H1 (cell line): ENCODE results near the gene GSK3B. TPM values are rescaled to one million over a fixed set of nuclear protein-coding genes. Genes with fewer than 3 reads are reported as not detected.

Experiments used
- CTCF ChIA-PET: fragments of 300-600 bp; sonication (Branson Sonifier 250); formaldehyde crosslinking; loops from one replicate; lab custom pipeline; 2021; ENCODE audit not compliant: partially characterized antibody; lab: Charles Lee
- POLR2A ChIA-PET: fragments of 300-600 bp; sonication (Branson Sonifier 250); formaldehyde crosslinking; loops from one replicate; lab custom pipeline; 2021; ENCODE audit warnings: inconsistent platforms; ENCODE audit not compliant: partially characterized antibody; lab: Charles Lee
- DNase-seq, 2 experiments: peaks; one replicate each; pipeline versions ENCODE4 v3.0.0 to v3.0.0-alpha.2; 2010 to 2022; ENCODE audit warnings: low spot score in 2 of 2, low read depth in 1 of 2, mixed read lengths in 1 of 2
- FAIRE-seq: peaks from 2 replicates; lab custom pipeline; 2011; peaks lifted over from hg19 to GRCh38; lab: Jason Lieb, UNC
- H2AFZ ChIP-seq: 2 replicates; pipeline ENCODE4 v1.8.1; 2012; ENCODE audit warnings: low read length, inconsistent platforms
- H2AK5ac ChIP-seq: 2 replicates; pipeline ENCODE4 v1.6.1; 2013; ENCODE audit warnings: low read depth, low read length
- H2BK120ac ChIP-seq: replicated peaks from 2 replicates; pipeline ENCODE3; 2013; ENCODE audit warnings: low read depth, low read length, inconsistent platforms
- H2BK12ac ChIP-seq: 2 replicates; pipeline ENCODE4 v1.6.1; 2013; ENCODE audit warnings: low read depth, low read length
- H2BK15ac ChIP-seq: 2 replicates; pipeline ENCODE4 v1.6.1; 2013; ENCODE audit warnings: low read length
- H2BK20ac ChIP-seq: 2 replicates; pipeline ENCODE4 v1.6.1; 2013; ENCODE audit warnings: low read length
- H2BK5ac ChIP-seq: 2 replicates; pipeline ENCODE4 v1.6.1; 2013; ENCODE audit warnings: low read depth, low read length
- H3K14ac ChIP-seq: 2 replicates; pipeline ENCODE4 v1.6.1; 2013; ENCODE audit warnings: inconsistent platforms; ENCODE audit not compliant: insufficient read length
- H3K18ac ChIP-seq: 2 replicates; pipeline ENCODE4 v1.6.1; 2013; ENCODE audit warnings: low read length; ENCODE audit errors: extremely low read depth
- H3K23ac ChIP-seq: 2 replicates; pipeline ENCODE4 v1.6.1; 2013; ENCODE audit warnings: inconsistent platforms; ENCODE audit not compliant: insufficient read length
- H3K23me2 ChIP-seq: 2 replicates; pipeline ENCODE4 v1.6.1; 2013; ENCODE audit warnings: low read depth, low read length
- H3K27ac ChIP-seq: 2 replicates; pipeline ENCODE4 v1.6.1; 2011; ENCODE audit warnings: low read depth, low read length, inconsistent platforms
- H3K27me3 ChIP-seq, 4 experiments: replicated peaks in 1 of 4; 1 replicate in 1 of 4; 2 replicates in 3 of 4; pipeline versions ENCODE4 v1.6.1 to v1.8.1; 2011 to 2013; ENCODE audit warnings: low read length in 3 of 4, mild to moderate bottlenecking in 3 of 4, inconsistent platforms in 2 of 4, mixed read lengths in 2 of 4, moderate library complexity in 1 of 4; ENCODE audit not compliant: control insufficient read depth in 3 of 4, insufficient read depth in 3 of 4; ENCODE audit errors: extremely low read depth in 1 of 4
- H3K36me3 ChIP-seq, 4 experiments: 2 replicates each; pipeline versions ENCODE4 v1.6.1 to v1.8.1; 2011 to 2013; ENCODE audit warnings: mild to moderate bottlenecking in 4 of 4, low read length in 3 of 4, moderate library complexity in 2 of 4, control low read depth in 1 of 4, inconsistent platforms in 1 of 4; ENCODE audit not compliant: insufficient read depth in 4 of 4, control insufficient read depth in 2 of 4
- H3K4ac ChIP-seq: replicated peaks from 2 replicates; pipeline ENCODE3; 2013; ENCODE audit warnings: low read length, low read depth, mixed read lengths, inconsistent platforms; ENCODE audit not compliant: insufficient read length
- H3K4me1 ChIP-seq, 4 experiments: replicated peaks in 1 of 4; 1 replicate in 1 of 4; 2 replicates in 3 of 4; pipeline versions ENCODE4 v1.6.1 to v1.8.1; 2011 to 2013; ENCODE audit warnings: low read length in 3 of 4, inconsistent platforms in 2 of 4, mixed read lengths in 1 of 4; ENCODE audit not compliant: insufficient read depth in 4 of 4, control insufficient read depth in 3 of 4
- H3K4me2 ChIP-seq, 2 experiments: 2 replicates each; pipeline versions ENCODE4 v1.6.1 to v1.8.1; 2011 to 2013; ENCODE audit warnings: low read depth in 2 of 2, low read length in 2 of 2, control low read depth in 1 of 2, inconsistent platforms in 1 of 2, mild to moderate bottlenecking in 1 of 2; ENCODE audit not compliant: insufficient read depth in 1 of 2
- H3K4me3 ChIP-seq, 4 experiments: fragments of 200-600, 300-600 bp in 1 of 4; sonication (generic), shearing (Covaris generic), sonication (Bioruptor Twin) in 1 of 4; 2 replicates each; pipeline versions ENCODE4 v1.5.1 to v1.8.1; 2011 to 2016; ENCODE audit warnings: low read length in 4 of 4, low read depth in 3 of 4, control low read depth in 2 of 4, inconsistent platforms in 2 of 4, mild to moderate bottlenecking in 2 of 4, mixed read lengths in 1 of 4, moderate library complexity in 1 of 4; ENCODE audit not compliant: insufficient read depth in 2 of 4; ENCODE audit errors: extremely low read depth in 1 of 4
- H3K56ac ChIP-seq: replicated peaks from 2 replicates; pipeline ENCODE3; 2013; ENCODE audit warnings: low read depth, mild to moderate bottlenecking, mixed read lengths, low read length, inconsistent platforms; ENCODE audit not compliant: insufficient read length
- H3K79me1 ChIP-seq: 2 replicates; pipeline ENCODE4 v1.6.1; 2013; ENCODE audit warnings: low read depth, low read length, control low read depth
- H3K79me2 ChIP-seq, 2 experiments: 2 replicates each; pipeline versions ENCODE4 v1.6.1 to v1.8.1; 2012 to 2013; ENCODE audit warnings: low read length in 2 of 2, mild to moderate bottlenecking in 2 of 2, inconsistent platforms in 1 of 2; ENCODE audit not compliant: insufficient read depth in 2 of 2, control insufficient read depth in 1 of 2
- H3K9ac ChIP-seq, 4 experiments: replicated peaks in 1 of 4; 1 replicate in 1 of 4; 2 replicates in 3 of 4; pipeline versions ENCODE4 v1.6.1 to v1.8.1; 2011 to 2013; ENCODE audit warnings: low read depth in 3 of 4, low read length in 3 of 4, control low read depth in 2 of 4, mild to moderate bottlenecking in 2 of 4, moderate library complexity in 2 of 4, inconsistent platforms in 1 of 4; ENCODE audit errors: extremely low read depth in 1 of 4
- H3K9me3 ChIP-seq, 2 experiments: 2 replicates each; pipeline versions ENCODE4 v1.6.1 to v1.8.1; 2012 to 2013; ENCODE audit warnings: mild to moderate bottlenecking in 2 of 2, moderate library complexity in 2 of 2, control low read depth in 1 of 2, inconsistent platforms in 1 of 2, low read depth in 1 of 2, low read length in 1 of 2, mixed read lengths in 1 of 2; ENCODE audit not compliant: insufficient read depth in 2 of 2
- H4K20me1 ChIP-seq, 2 experiments: replicated peaks in 1 of 2; 2 replicates each; pipeline versions ENCODE3 to v1.8.1; 2011 to 2013; ENCODE audit warnings: inconsistent platforms in 2 of 2, low read length in 2 of 2, mild to moderate bottlenecking in 1 of 2; ENCODE audit not compliant: insufficient read depth in 2 of 2, control insufficient read depth in 1 of 2
- H4K5ac ChIP-seq: 2 replicates; pipeline ENCODE4 v1.6.1; 2013; ENCODE audit warnings: low read length, low read depth, mixed read lengths, inconsistent platforms; ENCODE audit not compliant: insufficient read length
- H4K8ac ChIP-seq: 2 replicates; pipeline ENCODE4 v1.8.0; 2013; ENCODE audit warnings: mild to moderate bottlenecking, moderate library complexity, low read length, inconsistent platforms; ENCODE audit not compliant: insufficient read depth; ENCODE audit errors: extremely low read depth
- H4K91ac ChIP-seq: replicated peaks from 2 replicates; pipeline ENCODE3; 2013; ENCODE audit warnings: low read length, mixed read lengths, inconsistent platforms; ENCODE audit not compliant: insufficient read length
- HDAC2 ChIP-seq, 2 experiments: fragments of 300-600 bp in 1 of 2; sonication (generic) in 1 of 2; IDR thresholded peaks; 2 replicates each; pipeline ENCODE4 v1.6.1; 2011 to 2012; ENCODE audit warnings: low read depth in 2 of 2, low read length in 2 of 2, mild to moderate bottlenecking in 2 of 2, moderate library complexity in 2 of 2, borderline replicate concordance in 1 of 2, inconsistent platforms in 1 of 2
- TAF1 ChIP-seq: IDR thresholded peaks from 2 replicates; pipeline ENCODE4 v1.6.1; 2011; ENCODE audit warnings: mild to moderate bottlenecking, low read depth, low read length
- YY1 ChIP-seq: IDR thresholded peaks from 2 replicates; pipeline ENCODE4 v1.6.1; 2011; ENCODE audit warnings: low read depth, mild to moderate bottlenecking, low read length
- WGBS, 2 experiments: shearing (Covaris generic) in 1 of 2; methylation state at CpG; one replicate each; pipeline versions ENCODE4 v1.1.6 to v1.1.7; 2013 to 2015; ENCODE audit warnings: low lambda C conversion rate in 2 of 2, mixed read lengths in 2 of 2, inconsistent platforms in 1 of 2, low coverage in 1 of 2, missing lambda C conversion rate in 1 of 2; ENCODE audit not compliant: insufficient replicate concordance in 2 of 2, insufficient coverage in 1 of 2, insufficient read length in 1 of 2; ENCODE audit errors: extremely low coverage in 1 of 2, missing lambda C conversion rate in 1 of 2; 5-methylcytosine and 5-hydroxymethylcytosine counted together
- polyA plus RNA-seq, 7 experiments: library from polyadenylated mRNA; depleted of rRNA in 3 of 7; stranded (reverse) in 5 of 7; unstranded in 2 of 7; fragments of >200 nt in 5 of 7; fragments of 200-250 nt in 2 of 7; gene quantifications; 1 replicate in 5 of 7; 2 replicates in 1 of 7; 4 replicates in 1 of 7; pipeline versions ENCODE4 v1.2.1 to v1.2.3, GENCODE V29; 2011 to 2013; ENCODE audit warnings: missing spikeins in 2 of 7, mixed read lengths in 2 of 7
- total RNA-seq: library from RNA; stranded (reverse); fragmentation: NEBNext Ultra II Directional; extraction: Animal tissue kit (Norgen Biotek cat#: 25700); gene quantifications from 2 replicates; pipeline ENCODE4 v1.2.1, GENCODE V29; 2021

Gene GSK3B
- total and polyA plus RNA-seq, 2 of the 8 experiments (the other 6 are each of a cell fraction or from before 2014, with no cell fraction given) = 24.2 to 50.7 TPM

DNA sequence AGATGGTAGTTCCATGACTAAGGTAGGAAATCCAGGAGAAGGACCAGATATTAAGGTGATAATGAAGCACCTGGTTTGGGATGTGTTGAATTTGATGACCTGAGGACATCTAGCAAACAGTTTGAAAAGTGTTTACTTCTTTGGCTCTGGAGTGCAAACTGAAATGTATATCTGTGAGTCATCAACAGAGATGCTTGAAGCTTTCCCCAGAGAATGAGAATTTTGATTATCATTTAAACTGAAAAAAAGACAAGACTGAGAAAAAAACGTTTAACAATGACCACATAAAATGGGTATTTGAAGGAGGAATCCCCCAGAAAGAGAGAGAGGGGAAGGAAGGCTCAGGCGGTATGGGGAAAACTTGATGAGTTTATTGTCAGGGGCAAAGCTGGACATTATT is 20.7 kb upstream of the GSK3B start:
- no peak overlapping the region for H4K91ac ChIP-seq
- TF ChIP-seq TAF1 = no peak
- no peak for TF ChIP-seq YY1
- TF ChIP-seq HDAC2 (IDR thresholded peaks at IDR 0.05; ENCODE audit: borderline replicate concordance in 1 of 2, low read depth in 2 of 2, low read length in 2 of 2) = no peak
- H3K23ac ChIP-seq = no peak overlapping the region
- no peak overlapping the region for H3K4me3 ChIP-seq
- no peak overlapping the region for H3K14ac ChIP-seq
- H3K36me3 ChIP-seq = no peaks in the 10 kb centered on the region
- FAIRE-seq = no peak
- H2AK5ac ChIP-seq = no peak overlapping the region
- no peak overlapping the region for H2BK5ac ChIP-seq
- H2BK12ac ChIP-seq = no peak overlapping the region
- no peak overlapping the region for H4K5ac ChIP-seq
- H3K79me1 ChIP-seq = no peaks in the 10 kb centered on the region
- no peak overlapping the region for H2BK15ac ChIP-seq
- H4K20me1 ChIP-seq = no peaks in the 10 kb centered on the region
- no peaks in the 10 kb centered on the region for H3K23me2 ChIP-seq
- H3K18ac ChIP-seq = no peak overlapping the region
- H2BK20ac ChIP-seq = no peak overlapping the region
- H3K4me2 ChIP-seq = no peak overlapping the region
- no peaks in the 10 kb centered on the region for H3K79me2 ChIP-seq
- no peak overlapping the region for H2BK120ac ChIP-seq
- CTCF ChIA-PET = interaction anchor here (1.0 to 1.5 kb wide), 2 partner anchors 16 to 32 kb away, joined by 3 to 5 read pairs; no protein-coding TSS in a partner anchor
- no peak overlapping the region for H3K56ac ChIP-seq
- no peak overlapping the region for H3K27ac ChIP-seq
- no peaks in the 10 kb centered on the region for H3K4me1 ChIP-seq
- no peaks in the 10 kb centered on the region for H3K27me3 ChIP-seq
- no peak overlapping the region for H3K4ac ChIP-seq
- no peak overlapping the region for H2AFZ ChIP-seq
- H3K9ac ChIP-seq = no peak overlapping the region
- no peak overlapping the region for H4K8ac ChIP-seq
- POLR2A ChIA-PET = no interaction called here
- 0 out of 4 replicates have a peak, but pooled peaks cover 0 to 2% of the 10 kb centered on the region in 2 experiments for H3K9me3 ChIP-seq
- DNase-seq = no peak
- WGBS, 2 experiments = 62% methylated on average over 2 of the region's 2 CpGs; no CpG with 5 or more reads in 1 of the 2 experiments
